ENCODE measurements around the gene PCK2. TPM values are rescaled to one million over a fixed set of nuclear protein-coding genes. Genes with fewer than 3 reads are reported as not detected.

Gene PCK2
- total and polyA plus RNA-seq, 12 donors, result 0.75 to 7.3 (median 2.6) TPM

DNA sequence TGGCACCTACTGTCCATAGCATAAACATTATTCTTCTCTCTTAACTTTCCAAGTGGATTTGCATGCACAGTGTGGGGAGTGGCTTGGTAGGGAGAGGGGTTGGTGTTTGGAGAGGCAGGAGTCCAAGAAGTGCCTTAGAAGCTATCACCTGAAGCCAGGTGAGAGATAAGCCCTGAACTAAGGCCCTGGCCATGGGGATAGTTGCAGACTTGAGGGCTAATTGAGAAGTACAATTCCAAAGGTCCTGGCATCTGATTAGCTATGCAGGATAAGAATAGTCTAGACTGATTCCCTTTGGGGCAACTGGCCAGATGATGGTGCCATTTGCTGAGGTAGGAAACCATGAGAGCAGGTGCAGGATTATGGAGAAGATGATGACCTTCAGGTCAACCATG lies 2.0 kb upstream of the PCK2 start:
- no peak for ATAC-seq
- DNase-seq, result no peak
- TF ChIP-seq, protein P1, sequence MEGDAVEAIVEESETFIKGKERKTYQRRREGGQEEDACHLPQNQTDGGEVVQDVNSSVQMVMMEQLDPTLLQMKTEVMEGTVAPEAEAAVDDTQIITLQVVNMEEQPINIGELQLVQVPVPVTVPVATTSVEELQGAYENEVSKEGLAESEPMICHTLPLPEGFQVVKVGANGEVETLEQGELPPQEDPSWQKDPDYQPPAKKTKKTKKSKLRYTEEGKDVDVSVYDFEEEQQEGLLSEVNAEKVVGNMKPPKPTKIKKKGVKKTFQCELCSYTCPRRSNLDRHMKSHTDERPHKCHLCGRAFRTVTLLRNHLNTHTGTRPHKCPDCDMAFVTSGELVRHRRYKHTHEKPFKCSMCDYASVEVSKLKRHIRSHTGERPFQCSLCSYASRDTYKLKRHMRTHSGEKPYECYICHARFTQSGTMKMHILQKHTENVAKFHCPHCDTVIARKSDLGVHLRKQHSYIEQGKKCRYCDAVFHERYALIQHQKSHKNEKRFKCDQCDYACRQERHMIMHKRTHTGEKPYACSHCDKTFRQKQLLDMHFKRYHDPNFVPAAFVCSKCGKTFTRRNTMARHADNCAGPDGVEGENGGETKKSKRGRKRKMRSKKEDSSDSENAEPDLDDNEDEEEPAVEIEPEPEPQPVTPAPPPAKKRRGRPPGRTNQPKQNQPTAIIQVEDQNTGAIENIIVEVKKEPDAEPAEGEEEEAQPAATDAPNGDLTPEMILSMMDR (IDR thresholded peaks at IDR 0.05), result no peak
- Histone ChIP-seq H3K27me3 (no peaks in the 10 kb centered on the region), H3K9me3 (no peaks in the 10 kb centered on the region), H3K4me3 (no peak overlapping the region), H3K36me3 (no peaks in the 10 kb centered on the region), H3K27ac (peak overlapping the region in 1 of 10 donors; percentile 44), H3K4me1 (peaks cover 3 to 38% (median 21%) of the 10 kb centered on the region in 9 donors)
- intact Hi-C loops (cut with DNase I), result loop anchor here in 5 of 10 donors (2.0 to 10.0 kb wide), 4 partner anchors 33 to 107 kb away; partner anchors contain the start of gene DHRS4L2 (in 1 of the 5)

- intact Hi-C loops (cut with DNase I), result loop anchor here in 5 of 10 donors (2.0 to 10.0 kb wide), 4 partner anchors 34 to 108 kb away; partner anchors contain the start of gene DHRS4L2 (in 1 of the 5)
- peak overlapping the region in 2 of 10 donors; percentile 76 to 91 for H3K27ac ChIP-seq
Observed at GRCh38 chr14:24092505-24093206, 1.5 kb upstream of the PCK2 start.

DNA sequence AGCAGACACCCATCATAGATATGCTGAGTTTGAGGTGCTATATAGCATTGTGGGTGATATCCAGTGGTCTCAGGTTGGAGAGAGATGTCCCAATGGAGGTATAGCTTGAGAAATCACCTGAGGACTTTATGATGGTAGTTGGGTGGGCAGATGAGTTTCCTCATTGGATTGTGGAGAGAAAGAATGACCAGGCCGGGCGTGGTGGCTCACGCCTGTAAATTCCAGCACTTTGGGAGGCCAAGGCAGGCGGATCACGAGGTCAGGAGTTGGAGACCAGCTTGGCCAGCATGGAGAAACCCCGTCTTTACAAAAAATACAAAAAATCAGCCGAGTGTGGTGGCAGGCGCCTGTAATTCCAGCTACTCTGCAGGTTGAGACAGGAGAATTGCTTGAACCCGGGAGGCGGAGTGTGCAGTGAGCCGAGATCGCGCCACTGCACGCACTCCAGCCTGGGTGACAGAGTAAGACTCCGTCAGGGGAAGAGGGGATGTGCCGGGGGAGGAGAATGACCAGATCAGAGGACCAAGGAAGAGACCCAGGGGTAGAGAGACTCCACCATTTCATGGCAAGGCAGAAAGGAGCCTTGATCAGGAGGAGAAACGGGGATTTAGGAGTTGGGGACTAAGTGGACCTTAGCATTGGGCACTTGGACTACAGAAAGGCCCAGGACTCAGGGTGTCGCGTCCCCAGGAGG lies 757 bp upstream of the PCK2 start:
- TF ChIP-seq, protein P1 (IDR thresholded peaks at IDR 0.05), result no peak
- ATAC-seq (peak in 1 of 8 donors; percentile 1), DNase-seq (no peak)
- WGBS, 2 donors, result 85 to 86% methylated on average over 19 of the region's 19 CpGs
- peak overlapping the region in 9 of 10 donors; percentile 61 to 94 (median 87) for H3K4me3 ChIP-seq
- peaks cover 3 to 38% (median 21%) of the 10 kb centered on the region in 9 donors for H3K4me1 ChIP-seq
- H3K9me3 ChIP-seq, result no peaks in the 10 kb centered on the region
- H3K27ac ChIP-seq, result peak overlapping the region in 9 of 10 donors; percentile 76 to 95 (median 91)
- intact Hi-C loops (cut with DNase I), result loop anchor here in 5 of 10 donors (2.0 to 10.0 kb wide), 4 partner anchors 35 to 109 kb away; partner anchors contain the start of gene DHRS4L2 (in 1 of the 5)
- peaks cover 0 to 8% (median 0%) of the 10 kb centered on the region in 9 donors for H3K36me3 ChIP-seq
- no peaks in the 10 kb centered on the region for H3K27me3 ChIP-seq

More at GRCh38 chr14:24092505-24093206, 1.5 kb upstream of the PCK2 start:
- no peak for ATAC-seq
- Histone ChIP-seq H3K27me3 (no peaks in the 10 kb centered on the region), H3K36me3 (peaks cover 0 to 1% (median 0%) of the 10 kb centered on the region in 9 donors), H3K4me3 (no peak overlapping the region), H3K9me3 (no peaks in the 10 kb centered on the region), H3K4me1 (peaks cover 3 to 38% (median 21%) of the 10 kb centered on the region in 9 donors)
- 85 to 91% methylated on average over 4 of the region's 4 CpGs for WGBS, 2 donors
- TF ChIP-seq, protein P1 (IDR thresholded peaks at IDR 0.05), result no peak
- no peak for DNase-seq

DNA sequence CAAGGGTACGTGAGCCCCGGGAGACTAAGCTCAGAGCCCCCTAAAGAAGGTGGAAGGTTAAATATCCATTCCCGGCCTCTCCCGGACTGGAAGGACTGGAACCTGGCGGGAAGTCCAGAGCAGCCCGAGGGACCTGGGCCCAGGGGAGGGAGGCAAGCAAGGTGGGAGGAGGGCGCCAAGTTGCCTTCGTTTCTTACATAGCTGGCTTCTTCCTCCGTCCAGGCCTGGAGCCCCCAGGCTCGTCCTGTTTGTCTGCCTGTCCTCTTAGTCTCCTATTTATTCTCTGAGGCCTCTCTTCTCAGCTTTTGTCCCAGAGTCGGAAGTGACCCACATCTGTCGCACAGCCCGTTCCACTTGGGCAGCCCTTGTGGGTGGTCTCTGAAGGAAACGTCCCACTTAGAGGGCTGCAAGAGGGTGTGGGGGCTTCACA lies 745 bp downstream of the PCK2 start:
- peak in 4 of 8 donors; percentile 1 to 6 (median 1) for ATAC-seq
- peaks cover 3 to 38% (median 21%) of the 10 kb centered on the region in 9 donors for H3K4me1 ChIP-seq
- DNase-seq, result no peak
- peak overlapping the region; percentile 74 to 95 (median 91) for H3K27ac ChIP-seq
- TF ChIP-seq, protein P1 (IDR thresholded peaks at IDR 0.05), result no peak
- intact Hi-C loops (cut with DNase I), result loop anchor here in 4 of 10 donors (5.0 to 10.0 kb wide), 3 partner anchors 38 to 110 kb away; partner anchors contain the start of gene DHRS4L2 (in 1 of the 4)
- peak overlapping the region; percentile 61 to 95 (median 87) for H3K4me3 ChIP-seq
- no peaks in the 10 kb centered on the region for H3K9me3 ChIP-seq
- H3K27me3 ChIP-seq, result no peaks in the 10 kb centered on the region
- WGBS, 2 donors, result 21 to 39% methylated on average over 14 of the region's 14 CpGs
- peaks cover 0 to 23% (median 0%) of the 10 kb centered on the region in 9 donors for H3K36me3 ChIP-seq
